ENCODE results near the gene GPBAR1. TPM values are rescaled to one million over a fixed set of nuclear protein-coding genes. Genes with fewer than 3 reads are reported as not detected.
A peak's percentile ranks its signal among the peaks of the same experiment; 100 is the strongest.

GPBAR1 gene
- 10 to 100 TPM in 1 of 2 donors, 1 to 10 TPM in 1; 3.1 to 90.3 TPM for total RNA-seq

GRCh38 chr2:218260742-218261422 is at the start of gene GPBAR1:
TSS of gene GPBAR1 (plus strand) at chr2:218261015. CDS start at chr2:218262725, 1,710 bp downstream.
- peak within 1 kb of the TSS; percentile 23 to 66 (median 52) for H3K27ac ChIP-seq
- peaks cover 0 to 6% of the 10 kb centered on the region in 2 donors for H3K36me3 ChIP-seq (replicated peaks in 1 of 2; ENCODE audit: insufficient read depth in 1 of 2, low read depth in 2 of 2)
- H3K27me3 ChIP-seq, result no peaks in the 10 kb centered on the region
- intact Hi-C loops (cut with DNase I), result loop anchor here (10.0 kb wide), 1 partner anchor 394 kb away; the partner anchor contains the start of genes BCS1L and ZNF142
- H3K9me3 ChIP-seq, result no peaks in the 10 kb centered on the region
- H3K4me3 ChIP-seq, result no peak within 1 kb of the TSS
- DNase-seq (peak; percentile 46 to 66 (median 60)), ATAC-seq (peak; percentile 55)
- H3K4me1 ChIP-seq, result peaks cover 46% of the 10 kb centered on the region
- TF ChIP-seq POLR2A (IDR thresholded peaks at IDR 0.05) (peak in 1 of 3 donors; percentile 20), CTCF (IDR thresholded peaks at IDR 0.05) (peak in 1 of 7 experiments; percentile 18)
- WGBS, 2 donors, result 44 to 53% methylated on average over 5 to 10 of the region's 10 CpGs

GRCh38 chr2:218214116-218214515 is 46.7 kb upstream of the GPBAR1 start:
- Histone ChIP-seq H3K4me1 (peaks cover 22% of the 10 kb centered on the region), H3K27me3 (no peaks in the 10 kb centered on the region), H3K36me3 (replicated peaks in 1 of 2; ENCODE audit: insufficient read depth in 1 of 2, low read depth in 2 of 2) (no peaks in the 10 kb centered on the region), H3K4me3 (no peak overlapping the region), H3K9me3 (no peaks in the 10 kb centered on the region), H3K27ac (no peak overlapping the region)
- DNase-seq (no peak), ATAC-seq (no peak)
- intact Hi-C loops (cut with DNase I), result no loop called here
- 76 to 79% methylated on average over 1 of the region's 1 CpG for WGBS, 2 donors
- TF ChIP-seq CTCF (IDR thresholded peaks at IDR 0.05), result no peak
- no peak for TF ChIP-seq POLR2A (IDR thresholded peaks at IDR 0.05)

GRCh38 chr2:218216336-218216673 is 44.5 kb upstream of the GPBAR1 start:
- Histone ChIP-seq H3K27me3 (no peaks in the 10 kb centered on the region), H3K4me1 (peaks cover 30% of the 10 kb centered on the region), H3K4me3 (peak overlapping the region; percentile 95 to 99), H3K9me3 (no peaks in the 10 kb centered on the region), H3K36me3 (replicated peaks in 1 of 2; ENCODE audit: insufficient read depth in 1 of 2, low read depth in 2 of 2) (no peaks in the 10 kb centered on the region), H3K27ac (peak overlapping the region; percentile 75 to 92 (median 84))
- intact Hi-C loops (cut with DNase I), result no loop called here
- no peak for TF ChIP-seq CTCF (IDR thresholded peaks at IDR 0.05)
- TF ChIP-seq POLR2A (IDR thresholded peaks at IDR 0.05), result no peak
- peak in 1 of 4 donors; percentile 14 for DNase-seq
- 42 to 43% methylated on average over 9 of the region's 9 CpGs for WGBS, 2 donors
- ATAC-seq, result peak; percentile 18

GRCh38 chr2:218216674-218217359 is 44.0 kb upstream of the GPBAR1 start, which contains the start of gene ARPC2:
TSS of gene ARPC2 (plus strand) at chr2:218217189. CDS start at chr2:218217471, 282 bp downstream.
- Histone ChIP-seq H3K27me3 (no peaks in the 10 kb centered on the region), H3K27ac (peak within 1 kb of the TSS; percentile 75 to 92 (median 84)), H3K9me3 (no peaks in the 10 kb centered on the region), H3K4me1 (peaks cover 31% of the 10 kb centered on the region), H3K36me3 (replicated peaks in 1 of 2; ENCODE audit: insufficient read depth in 1 of 2, low read depth in 2 of 2) (no peaks in the 10 kb centered on the region), H3K4me3 (peak within 1 kb of the TSS; percentile 95 to 99)
- WGBS, 2 donors, result 0% methylated on average over 26 to 57 of the region's 60 CpGs
- DNase-seq, result peak; percentile 90 to 94 (median 92)
- intact Hi-C loops (cut with DNase I), result no loop called here
- peak; percentile 97 for ATAC-seq
- TF ChIP-seq POLR2A (IDR thresholded peaks at IDR 0.05) (peak; percentile 80 to 95 (median 94)), CTCF (IDR thresholded peaks at IDR 0.05) (peak in 4 of 7 experiments; percentile 37 to 59 (median 56))

Measured in body of pancreas (tissue), 4 donors.